GM12891 (cell line): ENCODE measurements around the gene ALS2.
"Not testable (repeated sequence)": the region's sequence is repeated elsewhere in the genome, so short reads cannot be mapped to it uniquely, and the experiment has no call there.

Experiments
- DNase-seq: peaks from one replicate; pipeline ENCODE4 v3.0.0; 2011; ENCODE audit warnings: low spot score; ENCODE audit not compliant: insufficient read length
- FAIRE-seq: peaks from 2 replicates; lab custom pipeline; 2011; peaks lifted over from hg19 to GRCh38; lab: Jason Lieb, UNC
- PAX5 ChIP-seq: IDR thresholded peaks from 2 replicates; pipeline ENCODE4 v1.6.1; 2011; ENCODE audit warnings: low read length, moderate library complexity, mild to moderate bottlenecking; ENCODE audit not compliant: insufficient read depth, severe bottlenecking
- POLR2A ChIP-seq: IDR thresholded peaks from 2 replicates; pipeline ENCODE4 v1.6.1; 2011; ENCODE audit warnings: low read depth, low read length, control low read depth
- POLR2AphosphoS5 ChIP-seq: IDR thresholded peaks from 2 replicates; pipeline ENCODE4 v1.6.1; 2011; ENCODE audit warnings: low read depth, low read length, control low read depth
- POU2F2 ChIP-seq: IDR thresholded peaks from 2 replicates; pipeline ENCODE4 v1.6.1; 2011; ENCODE audit warnings: low read depth, mild to moderate bottlenecking, control low read depth, low read length, moderate library complexity
- SPI1 ChIP-seq: IDR thresholded peaks from 2 replicates; pipeline ENCODE4 v1.6.1; 2011; ENCODE audit warnings: low read depth, low read length, control low read depth
- TAF1 ChIP-seq: IDR thresholded peaks from 2 replicates; pipeline ENCODE4 v1.6.1; 2011; ENCODE audit warnings: low read depth, low read length, control low read depth

ALS2 gene

DNA sequence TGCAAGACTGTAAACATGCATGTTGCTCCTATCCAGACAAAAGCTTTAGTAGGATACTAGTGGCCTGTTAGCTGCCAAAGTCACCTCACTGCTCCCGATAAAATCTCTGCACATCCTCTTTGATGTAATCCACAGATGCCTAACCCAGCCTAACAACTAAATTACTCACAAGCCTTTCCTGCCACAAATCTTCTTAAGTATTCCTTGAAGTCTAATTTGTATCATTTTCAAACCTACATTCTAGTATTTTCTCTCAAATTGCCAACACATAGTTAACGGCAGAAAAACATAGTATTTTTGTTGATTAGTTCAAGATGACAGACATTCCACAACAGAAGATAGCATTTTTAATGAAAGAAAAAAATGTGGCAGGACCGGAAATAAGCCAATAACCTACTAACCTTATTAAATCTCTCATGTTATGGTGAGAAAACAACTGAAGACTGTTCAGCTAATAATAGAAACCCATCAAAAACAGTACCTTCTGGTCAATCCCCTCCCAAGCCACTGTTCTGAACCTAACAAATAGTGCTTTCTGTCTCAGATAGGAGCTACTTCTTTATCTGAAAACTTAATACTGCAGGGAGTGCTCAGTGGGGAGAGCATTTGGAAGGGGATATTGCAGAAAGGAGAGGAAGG lies 82.0 kb downstream of the ALS2 start, which contains the start of gene MPP4:
Gene MPP4 (minus strand): TSS at position 57 of the 639 bp plus-strand sequence. CDS start 4,690 bp downstream, outside the sequence.
- peak; percentile 40 for FAIRE-seq
- TF ChIP-seq SPI1 = no peak
- no peak for TF ChIP-seq POU2F2
- no peak for TF ChIP-seq POLR2AphosphoS5
- no peak for TF ChIP-seq PAX5
- TF ChIP-seq TAF1 = no peak
- no peak for TF ChIP-seq POLR2A
- DNase-seq = no peak

DNA sequence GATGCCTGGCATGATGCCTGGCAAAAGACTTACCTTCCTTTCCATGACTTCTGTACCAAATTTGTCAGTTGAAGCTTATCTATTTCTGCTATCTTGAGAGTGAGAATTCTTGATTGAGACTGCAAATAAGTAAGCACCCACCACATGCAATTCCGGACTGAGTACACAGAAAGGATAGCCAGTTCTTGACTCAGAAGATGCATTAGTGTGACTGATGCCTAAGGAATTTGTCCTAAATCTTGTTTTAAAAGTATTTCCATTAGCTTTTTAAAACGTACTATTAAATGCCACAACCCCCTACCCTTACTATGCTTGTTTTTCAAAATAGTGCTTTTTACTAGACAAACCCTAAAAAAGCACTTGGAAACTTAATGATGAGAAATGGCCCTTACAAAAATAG lies 82.8 kb downstream of the ALS2 start:
- TF ChIP-seq POLR2A (no peak), POLR2AphosphoS5 (no peak), PAX5 (no peak), TAF1 (no peak), POU2F2 (no peak), SPI1 (no peak)
- DNase-seq (no peak), FAIRE-seq (no peak)

DNA sequence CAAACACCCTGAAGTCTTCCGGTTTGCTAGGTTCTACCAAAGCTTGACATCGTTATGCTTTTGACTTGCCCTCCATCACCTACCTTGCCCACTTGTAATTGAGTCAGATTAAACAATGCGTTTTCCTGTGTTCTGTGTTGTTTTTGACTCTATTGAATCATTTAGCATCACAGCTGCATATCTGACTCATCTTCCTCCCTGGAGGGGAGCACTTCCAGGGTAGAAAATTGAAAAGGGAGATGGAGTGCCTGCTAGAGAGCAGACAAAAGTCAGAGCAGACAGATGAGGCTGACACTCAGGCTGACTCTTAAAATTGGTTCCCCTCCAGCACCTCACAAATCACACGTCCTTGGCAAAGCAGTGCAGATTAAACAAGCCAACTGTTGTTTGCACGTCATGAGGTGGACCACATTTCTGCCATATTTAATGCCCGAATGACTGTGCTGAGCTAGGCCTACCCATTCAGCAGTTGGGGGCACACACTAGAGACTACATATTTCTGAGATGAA lies 84.5 kb downstream of the ALS2 start:
- no peak for DNase-seq
- TF ChIP-seq POLR2A (no peak), POLR2AphosphoS5 (no peak), PAX5 (no peak), SPI1 (no peak), TAF1 (no peak), POU2F2 (no peak)
- no peak for FAIRE-seq

DNA sequence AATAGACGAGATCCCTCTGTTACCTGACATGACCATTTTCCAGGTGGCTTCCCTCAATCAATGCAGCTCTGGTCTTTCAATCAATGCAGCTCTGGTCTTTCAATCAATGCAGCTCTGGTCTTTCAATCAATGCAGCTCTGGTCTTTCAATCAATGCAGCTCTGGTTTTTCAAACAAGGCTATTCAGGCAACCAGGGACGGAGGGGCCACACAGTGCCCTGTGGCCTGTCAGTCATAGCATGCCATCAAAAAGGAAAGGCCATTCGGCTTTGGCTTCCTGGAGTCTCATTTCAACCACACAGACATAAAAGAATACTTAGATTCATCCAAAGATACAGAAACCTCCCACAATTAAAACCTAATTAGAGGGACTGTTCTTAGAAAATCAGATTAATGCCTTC lies 95.6 kb downstream of the ALS2 start:
- DNase-seq (no peak), FAIRE-seq (no peak)
- TF ChIP-seq TAF1 (no peak), PAX5 (no peak), SPI1 (no peak), POLR2AphosphoS5 (no peak), POU2F2 (no peak), POLR2A (no peak)

DNA sequence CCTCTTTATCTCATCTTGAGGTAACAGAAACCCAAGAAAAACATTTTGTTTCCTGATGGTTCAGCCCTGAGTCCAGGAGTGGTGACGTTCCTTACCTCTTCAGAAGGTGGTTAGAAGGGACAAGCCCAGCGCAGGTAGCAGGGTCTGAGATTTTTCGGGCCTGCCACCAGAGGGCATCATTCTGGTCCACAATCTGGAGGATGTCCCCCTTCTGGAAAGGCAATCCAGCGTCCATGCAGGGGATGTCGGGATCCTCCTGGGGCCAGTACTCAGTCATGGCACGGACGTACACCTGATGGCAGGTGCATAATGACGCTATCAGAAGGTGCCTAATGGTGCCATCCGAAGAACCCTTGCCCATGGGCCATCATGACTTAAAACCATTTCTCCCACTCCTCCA lies 100.0 kb downstream of the ALS2 start:
- DNase-seq (no peak), FAIRE-seq (no peak)
- no peak for TF ChIP-seq POLR2A
- TF ChIP-seq PAX5 = no peak
- TF ChIP-seq POU2F2 = no peak
- no peak for TF ChIP-seq TAF1
- no peak for TF ChIP-seq POLR2AphosphoS5
- TF ChIP-seq SPI1 = no peak

DNA sequence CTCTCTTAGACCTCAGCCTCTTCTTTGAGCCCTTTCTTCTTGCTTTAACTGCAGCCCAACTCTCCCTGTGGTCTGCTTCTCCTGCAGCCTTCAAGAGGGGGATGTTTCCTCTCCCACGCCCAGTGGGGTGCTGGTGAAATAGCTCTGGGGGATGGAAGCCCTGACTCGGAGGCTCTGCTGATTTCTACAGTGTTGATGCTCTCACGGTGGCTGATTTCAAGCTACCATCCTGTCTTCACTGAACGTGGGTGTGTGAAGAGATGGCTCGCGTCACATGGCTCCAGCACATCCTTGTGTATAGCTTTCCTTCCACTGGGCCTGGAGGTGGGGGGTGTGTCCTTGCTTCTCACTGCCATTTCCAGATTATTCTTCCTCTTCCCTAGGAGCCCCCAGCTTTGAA lies 102.3 kb downstream of the ALS2 start:
- FAIRE-seq = no peak
- TF ChIP-seq POU2F2 = no peak
- no peak for TF ChIP-seq TAF1
- no peak for TF ChIP-seq PAX5
- no peak for TF ChIP-seq POLR2A
- TF ChIP-seq SPI1 = no peak
- TF ChIP-seq POLR2AphosphoS5 = no peak
- no peak for DNase-seq

DNA sequence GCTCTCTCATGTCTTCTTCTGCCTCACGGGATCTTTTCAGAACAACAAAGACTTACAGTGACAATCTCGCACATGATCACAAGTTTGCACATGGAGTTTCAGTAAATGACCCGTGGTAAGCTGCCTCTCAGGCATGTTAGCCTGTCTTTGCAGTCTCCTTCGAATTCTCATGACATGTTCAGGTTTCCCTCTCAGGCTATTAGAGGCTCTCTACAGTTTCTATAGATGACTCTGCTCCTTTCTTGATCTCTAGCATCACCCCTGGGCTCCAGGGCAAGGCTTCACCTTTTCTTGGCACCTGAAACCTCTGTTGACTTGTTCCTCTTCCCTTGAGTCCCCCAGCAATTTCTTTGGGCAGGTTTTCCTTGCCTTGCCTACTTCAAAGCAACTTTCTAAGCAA lies 105.3 kb downstream of the ALS2 start:
- FAIRE-seq (no peak), DNase-seq (no peak)
- TF ChIP-seq PAX5 = no peak
- TF ChIP-seq TAF1 = no peak
- no peak for TF ChIP-seq POLR2A
- no peak for TF ChIP-seq SPI1
- TF ChIP-seq POU2F2 = no peak
- no peak for TF ChIP-seq POLR2AphosphoS5

DNA sequence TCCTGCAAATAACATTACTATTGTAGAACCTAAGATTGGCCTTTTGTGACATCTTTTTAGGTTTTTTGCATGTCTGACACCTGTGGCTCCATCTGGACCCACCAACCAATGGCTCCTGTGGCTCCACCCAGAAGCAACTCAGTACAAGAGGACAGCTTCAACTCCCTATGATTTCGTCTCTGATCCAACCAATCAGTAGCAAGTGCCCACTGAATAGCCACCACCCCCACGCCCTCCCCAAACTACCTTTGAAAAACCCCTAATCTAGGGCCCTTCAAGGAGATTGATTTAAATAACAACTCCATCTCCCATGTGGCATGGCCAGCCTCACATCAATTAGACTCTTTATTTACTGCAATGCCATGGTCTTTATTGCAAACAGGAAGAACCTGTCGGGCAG lies 105.9 kb downstream of the ALS2 start:
- TF ChIP-seq POLR2A (no peak), POLR2AphosphoS5 (no peak), SPI1 (no peak), POU2F2 (no peak), PAX5 (no peak), TAF1 (no peak)
- FAIRE-seq = no peak
- no peak for DNase-seq

DNA sequence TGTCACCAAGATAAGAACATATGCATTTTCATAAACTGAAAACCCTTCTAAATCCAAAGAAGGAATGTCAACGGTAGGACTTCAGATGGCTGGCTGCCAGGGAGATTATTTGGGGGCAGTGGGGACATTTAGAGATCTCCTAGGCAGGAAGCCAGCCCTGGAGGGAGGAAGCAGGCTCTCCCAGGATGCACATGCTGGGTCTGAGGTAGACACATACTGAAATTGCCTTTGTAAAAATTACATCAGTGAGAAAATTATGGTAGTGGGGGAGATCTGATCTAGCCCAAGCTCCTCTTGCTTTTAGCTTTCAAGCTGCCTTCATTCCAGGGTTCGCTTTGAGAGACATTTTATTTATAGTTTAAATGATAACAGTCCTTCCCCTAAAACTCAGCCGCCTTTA lies 106.4 kb downstream of the ALS2 start:
- DNase-seq = no peak
- TF ChIP-seq POU2F2 (no peak), TAF1 (no peak), POLR2AphosphoS5 (no peak), PAX5 (no peak), POLR2A (no peak), SPI1 (no peak)
- no peak for FAIRE-seq

DNA sequence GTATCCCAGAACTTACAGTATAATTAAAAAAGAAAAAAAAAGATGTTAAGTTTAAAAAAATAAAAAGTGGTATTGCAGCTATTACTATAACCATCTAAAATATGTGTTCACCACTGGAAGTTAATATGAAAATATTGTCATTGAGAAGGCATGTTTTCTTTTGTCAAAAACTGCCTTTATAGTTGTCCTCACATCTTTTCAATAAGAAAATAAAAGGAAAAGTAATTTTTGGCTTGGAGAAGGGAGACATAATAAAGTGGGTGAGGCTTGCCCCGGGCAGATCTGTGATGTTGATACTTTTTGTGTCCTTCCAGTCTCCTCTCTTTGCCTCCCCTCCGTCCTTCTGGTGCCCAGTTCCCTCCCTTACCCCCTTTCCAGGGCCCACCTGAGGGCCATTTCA lies 107.2 kb downstream of the ALS2 start:
- DNase-seq (no peak), FAIRE-seq (no peak)
- TF ChIP-seq POLR2AphosphoS5 (no peak), TAF1 (no peak), POLR2A (no peak), PAX5 (no peak), POU2F2 (no peak), SPI1 (no peak)

DNA sequence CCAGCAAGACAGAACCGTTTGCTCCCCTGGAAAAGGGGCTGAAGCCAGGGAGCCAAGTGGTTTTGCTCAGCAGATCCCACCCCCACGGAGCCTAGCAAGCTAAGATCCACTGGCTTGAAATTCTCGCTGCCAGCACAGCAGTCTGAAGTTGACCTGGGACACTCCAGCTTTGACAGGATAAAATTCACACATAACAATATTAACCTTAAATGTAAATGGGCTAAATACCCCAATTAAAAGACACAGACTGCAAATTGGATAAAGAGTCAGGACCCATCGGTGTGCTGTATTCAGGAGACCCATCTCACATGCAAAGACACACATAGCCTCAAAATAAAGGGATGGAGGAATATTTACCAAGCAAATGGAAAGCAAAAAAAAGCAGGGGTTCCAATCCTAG lies 109.5 kb downstream of the ALS2 start:
- not testable (repeated sequence) for DNase-seq, FAIRE-seq
